CD4-positive, CD25-positive, alpha-beta regulatory T cell (primary cell): Measurements from ENCODE around the gene ECE2. TPM values are rescaled to one million over a fixed set of nuclear protein-coding genes. Genes with fewer than 3 reads are reported as not detected.

ENCODE experiments used
- ATAC-seq, 2 donors: fragments of 150-1000 bp; cut with Tn5 transposase; one replicate each; pipeline ENCODE4 v1.10.0; 2021; ENCODE audit warnings: low read depth in 2 of 2, moderate number of reproducible peaks in 2 of 2, moderate library complexity in 1 of 2
- DNase-seq, 3 donors: peaks; one replicate each; pipeline versions ENCODE4 v3.0.0 to v3.0.0-alpha.2; 2012 to 2022; ENCODE audit warnings: mixed read lengths in 1 of 3
- H3K27ac ChIP-seq: one replicate; pipeline ENCODE4 v1.7.0; 2013; ENCODE audit warnings: mild to moderate bottlenecking, low read length; ENCODE audit not compliant: insufficient read depth, poor library complexity, severe bottlenecking
- H3K27me3 ChIP-seq: one replicate; pipeline ENCODE4 v1.7.0; 2013; ENCODE audit warnings: low read length; ENCODE audit not compliant: control insufficient read depth, insufficient read depth
- H3K36me3 ChIP-seq: one replicate; pipeline ENCODE4 v1.7.0; 2013; ENCODE audit warnings: mild to moderate bottlenecking, low read length, moderate library complexity; ENCODE audit not compliant: control insufficient read depth, insufficient read depth
- H3K4me1 ChIP-seq: 2 replicates; pipeline ENCODE4 v1.7.0; 2013; ENCODE audit warnings: mild to moderate bottlenecking, low read length; ENCODE audit not compliant: insufficient read depth, control insufficient read depth, poor library complexity, severe bottlenecking
- H3K4me3 ChIP-seq: one replicate; pipeline ENCODE4 v1.7.0; 2013; ENCODE audit warnings: low read depth, mild to moderate bottlenecking, low read length, moderate library complexity
- H3K9me3 ChIP-seq, 2 experiments: 1 replicate in 1 of 2; 2 replicates in 1 of 2; pipeline ENCODE4 v1.7.0; 2013; ENCODE audit warnings: low read length in 2 of 2, mild to moderate bottlenecking in 1 of 2, moderate library complexity in 1 of 2; ENCODE audit not compliant: control insufficient read depth in 2 of 2
- H3K27ac Mint-ChIP-seq, 3 donors: one replicate each; pipeline ENCODE4 v1.8.0; 2020 to 2022; ENCODE audit warnings: mild to moderate bottlenecking in 3 of 3, mixed read lengths in 3 of 3, moderate library complexity in 2 of 3
- H3K27me3 Mint-ChIP-seq: one replicate; pipeline ENCODE4 v1.8.0; 2022; ENCODE audit warnings: mild to moderate bottlenecking, mixed read lengths
- H3K36me3 Mint-ChIP-seq: one replicate; pipeline ENCODE4 v1.8.0; 2020; ENCODE audit warnings: mixed read lengths
- H3K4me1 Mint-ChIP-seq, 4 donors: one replicate each; pipeline ENCODE4 v1.8.0; 2020 to 2022; ENCODE audit warnings: mixed read lengths in 4 of 4, mild to moderate bottlenecking in 1 of 4
- H3K4me3 Mint-ChIP-seq, 4 donors: one replicate each; pipeline ENCODE4 v1.8.0; 2020 to 2022; ENCODE audit warnings: mild to moderate bottlenecking in 4 of 4, mixed read lengths in 4 of 4, moderate library complexity in 3 of 4
- H3K9me3 Mint-ChIP-seq, 7 donors: one replicate each; pipeline ENCODE4 v1.8.0; 2020 to 2022; ENCODE audit warnings: mixed read lengths in 7 of 7, mild to moderate bottlenecking in 3 of 7, moderate library complexity in 2 of 7
- polyA plus RNA-seq, 4 donors: library from polyadenylated mRNA; unstranded; fragments of 300-500 nt; fragmentation: Illumina TruSeq; gene quantifications; one replicate each; pipeline ENCODE4 v1.2.3, GENCODE V29; 2021
- total RNA-seq: library from RNA; stranded (reverse); gene quantifications from one replicate; pipeline ENCODE4 v1.2.3, GENCODE V29; 2022

ECE2 gene
- total and polyA plus RNA-seq, 5 donors from 2014 or later = not detected

GRCh38 chr3:184320104-184320445 lies 44.3 kb downstream of the ECE2 start:
- H3K27me3 Mint-ChIP-seq = no peaks in the 10 kb centered on the region
- peaks cover 11 to 32% (median 27%) of the 10 kb centered on the region in 4 donors for H3K4me1 Mint-ChIP-seq
- Histone ChIP-seq H3K4me3 (no peak overlapping the region), H3K27me3 (no peaks in the 10 kb centered on the region), H3K4me1 (peaks cover 25% of the 10 kb centered on the region), H3K27ac (no peak overlapping the region), H3K36me3 (peaks cover 74% of the 10 kb centered on the region), H3K9me3 (no peaks in the 10 kb centered on the region)
- H3K36me3 Mint-ChIP-seq = peaks cover 55% of the 10 kb centered on the region
- H3K9me3 Mint-ChIP-seq = no peaks in the 10 kb centered on the region
- ATAC-seq (peak in 1 of 2 donors; percentile 24), DNase-seq (peak in 1 of 3 donors; percentile 33)
- H3K27ac Mint-ChIP-seq = no peak overlapping the region
- peak overlapping the region in 1 of 4 donors; percentile 48 for H3K4me3 Mint-ChIP-seq

GRCh38 chr3:184321666-184322065 lies 45.8 kb downstream of the ECE2 start:
- Histone ChIP-seq H3K9me3 (no peaks in the 10 kb centered on the region), H3K27me3 (no peaks in the 10 kb centered on the region), H3K4me1 (peaks cover 9% of the 10 kb centered on the region), H3K4me3 (no peak overlapping the region), H3K27ac (no peak overlapping the region), H3K36me3 (peaks cover 87% of the 10 kb centered on the region)
- H3K27ac Mint-ChIP-seq = peak overlapping the region in 1 of 3 donors; percentile 36
- peak overlapping the region in 1 of 4 donors; percentile 26 for H3K4me3 Mint-ChIP-seq
- no peaks in the 10 kb centered on the region for H3K9me3 Mint-ChIP-seq
- ATAC-seq (no peak), DNase-seq (no peak)
- H3K4me1 Mint-ChIP-seq = peaks cover 11 to 24% (median 18%) of the 10 kb centered on the region in 4 donors
- peaks cover 61% of the 10 kb centered on the region for H3K36me3 Mint-ChIP-seq
- no peaks in the 10 kb centered on the region for H3K27me3 Mint-ChIP-seq

GRCh38 chr3:184322731-184323487 lies 47.1 kb downstream of the ECE2 start:
- peaks cover 2 to 14% (median 7%) of the 10 kb centered on the region in 4 donors for H3K4me1 Mint-ChIP-seq
- Histone ChIP-seq H3K4me1 (no peaks in the 10 kb centered on the region), H3K27ac (no peak overlapping the region), H3K4me3 (no peak overlapping the region), H3K9me3 (no peaks in the 10 kb centered on the region), H3K36me3 (peaks cover 87% of the 10 kb centered on the region), H3K27me3 (no peaks in the 10 kb centered on the region)
- DNase-seq = no peak
- no peaks in the 10 kb centered on the region for H3K27me3 Mint-ChIP-seq
- H3K27ac Mint-ChIP-seq = peak overlapping the region in 1 of 3 donors; percentile 70
- no peak for ATAC-seq
- H3K36me3 Mint-ChIP-seq = peaks cover 60% of the 10 kb centered on the region
- H3K9me3 Mint-ChIP-seq = no peaks in the 10 kb centered on the region
- H3K4me3 Mint-ChIP-seq = no peak overlapping the region

- H3K9me3 Mint-ChIP-seq = no peaks in the 10 kb centered on the region
- Histone ChIP-seq H3K27me3 (no peaks in the 10 kb centered on the region), H3K27ac (no peak overlapping the region), H3K4me3 (no peak overlapping the region), H3K9me3 (no peaks in the 10 kb centered on the region), H3K36me3 (peaks cover 92% of the 10 kb centered on the region), H3K4me1 (no peaks in the 10 kb centered on the region)
- DNase-seq = no peak
- ATAC-seq = no peak
- H3K27ac Mint-ChIP-seq = no peak overlapping the region
- no peaks in the 10 kb centered on the region for H3K27me3 Mint-ChIP-seq
- H3K4me3 Mint-ChIP-seq = peak overlapping the region in 1 of 4 donors; percentile 57
- H3K36me3 Mint-ChIP-seq = peaks cover 62% of the 10 kb centered on the region
- peaks cover 0 to 11% (median 5%) of the 10 kb centered on the region in 4 donors for H3K4me1 Mint-ChIP-seq
Measured at GRCh38 chr3:184323696-184324095, 47.9 kb downstream of the ECE2 start.

GRCh38 chr3:184325269-184325668 lies 49.4 kb downstream of the ECE2 start:
- no peak overlapping the region for H3K4me3 ChIP-seq
- H3K27me3 ChIP-seq = no peaks in the 10 kb centered on the region
- H3K4me1 ChIP-seq = no peaks in the 10 kb centered on the region
- H3K9me3 ChIP-seq = no peaks in the 10 kb centered on the region
- Mint-ChIP-seq H3K36me3 (peaks cover 74% of the 10 kb centered on the region), H3K27me3 (no peaks in the 10 kb centered on the region), H3K4me1 (peaks cover 0 to 6% (median 2%) of the 10 kb centered on the region in 4 donors), H3K27ac (peak overlapping the region in 2 of 3 donors; percentile 46 to 52), H3K4me3 (no peak overlapping the region), H3K9me3 (no peaks in the 10 kb centered on the region)
- no peak overlapping the region for H3K27ac ChIP-seq
- no peak for ATAC-seq
- no peak for DNase-seq
- H3K36me3 ChIP-seq = peaks cover 95% of the 10 kb centered on the region

GRCh38 chr3:184325715-184326369 lies 50.0 kb downstream of the ECE2 start:
- H3K9me3 ChIP-seq = no peaks in the 10 kb centered on the region
- Mint-ChIP-seq H3K27me3 (no peaks in the 10 kb centered on the region), H3K27ac (peak overlapping the region in 1 of 3 donors; percentile 52), H3K9me3 (no peaks in the 10 kb centered on the region), H3K36me3 (peaks cover 71% of the 10 kb centered on the region), H3K4me1 (peaks cover 0 to 5% (median under 1%) of the 10 kb centered on the region in 4 donors), H3K4me3 (no peak overlapping the region)
- H3K4me3 ChIP-seq = no peak overlapping the region
- H3K4me1 ChIP-seq = no peaks in the 10 kb centered on the region
- peaks cover 94% of the 10 kb centered on the region for H3K36me3 ChIP-seq
- no peak overlapping the region for H3K27ac ChIP-seq
- no peaks in the 10 kb centered on the region for H3K27me3 ChIP-seq
- no peak for ATAC-seq
- DNase-seq = no peak

GRCh38 chr3:184327171-184327570 lies 51.3 kb downstream of the ECE2 start:
- H3K9me3 ChIP-seq = no peaks in the 10 kb centered on the region
- H3K27ac Mint-ChIP-seq = no peak overlapping the region
- H3K4me3 ChIP-seq = no peak overlapping the region
- peaks cover 66% of the 10 kb centered on the region for H3K36me3 Mint-ChIP-seq
- ATAC-seq = no peak
- no peak overlapping the region for H3K27ac ChIP-seq
- DNase-seq = no peak
- H3K9me3 Mint-ChIP-seq = no peaks in the 10 kb centered on the region
- H3K4me1 Mint-ChIP-seq = peaks cover 0 to 5% (median 0%) of the 10 kb centered on the region in 4 donors
- H3K27me3 ChIP-seq = no peaks in the 10 kb centered on the region
- peaks cover 93% of the 10 kb centered on the region for H3K36me3 ChIP-seq
- H3K27me3 Mint-ChIP-seq = no peaks in the 10 kb centered on the region
- H3K4me1 ChIP-seq = no peaks in the 10 kb centered on the region
- no peak overlapping the region for H3K4me3 Mint-ChIP-seq
